Ovary (tissue), 9 donors: Measurements from ENCODE around the gene GRIA2. TPM values are rescaled to one million over a fixed set of nuclear protein-coding genes. Genes with fewer than 3 reads are reported as not detected.

Experiments used
- DNase-seq, 5 donors: peaks; one replicate each; pipeline ENCODE4 v3.0.0-alpha.2; 2019 to 2020
- H3K27ac ChIP-seq, 2 donors: fragments of 200-600 bp; one replicate each; pipeline versions ENCODE4 v1.5.1 to v1.8.0; 2019 to 2022
- H3K27me3 ChIP-seq: fragments of 200-600 bp; one replicate; pipeline ENCODE4 v1.8.0; 2022
- H3K36me3 ChIP-seq: fragments of 200-600 bp; sonication (generic); one replicate; pipeline ENCODE4 v1.5.1; 2019
- H3K4me1 ChIP-seq: one replicate; pipeline ENCODE4 v1.8.1; 2013; ENCODE audit warnings: mild to moderate bottlenecking, moderate library complexity; ENCODE audit not compliant: insufficient read depth
- H3K4me3 ChIP-seq: fragments of 200-600 bp; sonication (generic); one replicate; pipeline ENCODE4 v1.5.1; 2017
- H3K9me3 ChIP-seq, 2 donors: fragments of 200-600 bp in 1 of 2; sonication (generic) in 1 of 2; one replicate each; pipeline versions ENCODE4 v1.5.1 to v1.8.1; 2013 to 2019; ENCODE audit warnings: mild to moderate bottlenecking in 1 of 2, moderate library complexity in 1 of 2
- CTCF ChIP-seq, 3 donors: fragments of 450-650 bp in 2 of 3; fragments of 200-600 bp in 1 of 3; IDR thresholded peaks; one replicate each; pipeline versions ENCODE4 v1.5.1 to v1.8.0; 2016 to 2022; ENCODE audit warnings: antibody characterized with exemption in 3 of 3, mild to moderate bottlenecking in 1 of 3
- EP300 ChIP-seq: sonication (generic); formaldehyde crosslinking; IDR thresholded peaks from one replicate; pipeline ENCODE4 v1.6.1; 2017; ENCODE audit warnings: antibody characterized with exemption
- POLR2A ChIP-seq: fragments of 450-650 bp; IDR thresholded peaks from one replicate; pipeline ENCODE4 v1.6.1; 2017; ENCODE audit warnings: antibody characterized with exemption, mild to moderate bottlenecking, moderate library complexity
- WGBS, 3 donors: extraction: QIAGEN DNeasy Blood & Tissue Kit in 1 of 3; methylation state at CpG; one replicate each; pipeline versions ENCODE4 v1.1.5 to v1.1.7; 2013 to 2017; 5-methylcytosine and 5-hydroxymethylcytosine counted together
- intact Hi-C, 4 donors: fragments of 100-400 bp; cut with DNase I; formaldehyde crosslinking; loops; one replicate each; pipeline versions ENCODE4 v1.11.0 to v1.15.1; 2022 to 2023
- polyA plus RNA-seq, 2 donors: library from polyadenylated mRNA; stranded (reverse); fragments of 200-250 nt in 1 of 2; fragments of 350-450 nt in 1 of 2; fragmentation: Illumina TruSeq in 1 of 2; extraction: RNeasy Lipid Tissue Mini Kit (QIAGEN cat#74804) in 1 of 2; gene quantifications; one replicate each; pipeline ENCODE4 v1.2.3, GENCODE V29; 2013 to 2014
- total RNA-seq, 7 donors: library from RNA; depleted of rRNA in 2 of 7; stranded (reverse); fragments of >200 nt in 2 of 7; fragmentation: NEBNext Ultra II Directional in 3 of 7; extraction: Animal tissue kit (Norgen Biotek cat#: 25700) in 3 of 7; gene quantifications; one replicate each; pipeline versions ENCODE4 v1.1.0 to v1.2.4, GENCODE V29; 2016 to 2023
- donor health status: DM: no; HTN: no; CAD: no; lungs with moderate emphysema.
- donor health status: DM: no; HTN: no; CAD: no.
- donor health status: Bipolar disorder and iron deficiency.
- donor health status: DM: yes; HTN: yes; CAD: no.
- donor health status: DM: no; HTN: no; CAD: no.
- donor health status: DM: yes; HTN: yes; CAD: no.

Gene GRIA2
- total and polyA plus RNA-seq, 9 donors = 0.04 to 4.8 (median 1.00) TPM; not detected in 2

GRCh38 chr4:157293673-157294072 is 73.1 kb downstream of the GRIA2 start:
- no peaks in the 10 kb centered on the region for H3K36me3 ChIP-seq
- WGBS, 3 donors = 86 to 88% (median 88%) methylated on average over 4 of the region's 4 CpGs

DNA sequence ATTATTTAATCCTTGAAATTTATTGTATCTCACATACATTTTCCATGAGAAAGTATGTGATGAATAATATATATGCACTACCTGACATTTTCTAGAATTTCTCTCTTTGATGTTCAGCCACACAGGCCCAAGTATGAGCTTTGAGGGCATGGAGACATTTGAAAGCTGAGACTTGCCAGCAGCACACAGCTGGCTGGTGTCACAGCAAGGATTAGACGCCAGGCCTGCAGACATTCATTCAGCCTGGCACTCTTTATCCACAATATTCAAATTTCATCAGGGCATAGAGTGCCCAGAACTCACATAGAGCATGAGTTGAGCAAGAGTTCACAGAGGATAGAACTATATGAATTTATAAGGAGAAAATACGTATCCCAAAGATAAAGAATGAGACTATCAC is 74.0 kb downstream of the GRIA2 start:
- 65 to 76% (median 71%) methylated on average over 2 of the region's 2 CpGs for WGBS, 3 donors
- Histone ChIP-seq H3K36me3 (no peaks in the 10 kb centered on the region), H3K4me3 (no peak overlapping the region), H3K4me1 (no peaks in the 10 kb centered on the region), H3K27ac (no peak overlapping the region), H3K27me3 (no peaks in the 10 kb centered on the region), H3K9me3 (no peaks in the 10 kb centered on the region)
- TF ChIP-seq EP300 (no peak), POLR2A (no peak)
- no peak for DNase-seq
- intact Hi-C loops = no loop called here

More at GRCh38 chr4:157293673-157294072, 73.1 kb downstream of the GRIA2 start:
- no peaks in the 10 kb centered on the region for H3K9me3 ChIP-seq
- H3K4me3 ChIP-seq = no peak overlapping the region
- no peak for DNase-seq
- H3K27ac ChIP-seq = no peak overlapping the region
- TF ChIP-seq EP300 (no peak), CTCF (IDR thresholded peaks at IDR 0.05) (no peak), POLR2A (no peak)
- H3K27me3 ChIP-seq = no peaks in the 10 kb centered on the region
- intact Hi-C loops = no loop called here
- H3K4me1 ChIP-seq = no peaks in the 10 kb centered on the region

DNA sequence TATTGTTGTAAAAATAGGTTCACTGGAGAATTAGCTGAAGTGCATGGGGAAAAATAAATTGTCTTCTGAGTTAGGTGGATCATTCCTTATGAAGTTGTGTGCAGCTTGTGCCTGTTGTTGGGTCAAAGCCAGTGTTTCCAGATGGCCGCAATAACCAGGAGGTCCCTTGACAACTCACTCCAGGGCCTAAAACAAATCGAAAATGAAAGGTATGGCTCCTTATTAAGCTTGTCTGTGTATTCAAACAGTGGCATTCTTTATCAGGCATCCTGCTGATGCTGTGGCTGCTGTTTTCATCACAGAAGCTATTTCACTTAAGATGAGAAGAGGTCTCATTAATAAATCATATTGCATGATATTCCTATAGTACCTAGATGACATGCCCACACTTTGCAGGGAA is 80.2 kb downstream of the GRIA2 start:
- Histone ChIP-seq H3K36me3 (no peaks in the 10 kb centered on the region), H3K27me3 (no peaks in the 10 kb centered on the region), H3K27ac (no peak overlapping the region), H3K4me3 (no peak overlapping the region), H3K9me3 (no peaks in the 10 kb centered on the region), H3K4me1 (no peaks in the 10 kb centered on the region)
- WGBS, 3 donors = 30 to 49% (median 34%) methylated on average over 2 of the region's 2 CpGs
- intact Hi-C loops = no loop called here
- no peak for DNase-seq
- no peak for TF ChIP-seq POLR2A
- TF ChIP-seq EP300 = no peak
- TF ChIP-seq CTCF (IDR thresholded peaks at IDR 0.05) = no peak

GRCh38 chr4:157303471-157303960 is 83.0 kb downstream of the GRIA2 start:
- TF ChIP-seq EP300 (no peak), CTCF (IDR thresholded peaks at IDR 0.05) (no peak), POLR2A (no peak)
- Histone ChIP-seq H3K27me3 (no peaks in the 10 kb centered on the region), H3K36me3 (no peaks in the 10 kb centered on the region), H3K4me1 (no peaks in the 10 kb centered on the region), H3K27ac (no peak overlapping the region), H3K4me3 (no peak overlapping the region), H3K9me3 (no peaks in the 10 kb centered on the region)
- WGBS, 3 donors = 73 to 79% (median 75%) methylated on average over 6 of the region's 6 CpGs
- DNase-seq = no peak
- intact Hi-C loops = no loop called here

- WGBS, 3 donors = 83 to 92% (median 85%) methylated on average over 5 of the region's 5 CpGs
- TF ChIP-seq POLR2A (no peak), CTCF (IDR thresholded peaks at IDR 0.05) (no peak), EP300 (no peak)
- Histone ChIP-seq H3K27me3 (no peaks in the 10 kb centered on the region), H3K27ac (no peak overlapping the region), H3K4me3 (no peak overlapping the region), H3K36me3 (no peaks in the 10 kb centered on the region), H3K9me3 (no peaks in the 10 kb centered on the region), H3K4me1 (no peaks in the 10 kb centered on the region)
- DNase-seq = no peak
- intact Hi-C loops = no loop called here
These were observed 84.2 kb downstream of the GRIA2 start for GRCh38 chr4:157304769-157305168.
